ENCODE results near the gene NISCH. TPM values are rescaled to one million over a fixed set of nuclear protein-coding genes. Genes with fewer than 3 reads are reported as not detected.

The NISCH gene
- total RNA-seq, 1 experiment from 2014 or later = 63.4 TPM

DNA sequence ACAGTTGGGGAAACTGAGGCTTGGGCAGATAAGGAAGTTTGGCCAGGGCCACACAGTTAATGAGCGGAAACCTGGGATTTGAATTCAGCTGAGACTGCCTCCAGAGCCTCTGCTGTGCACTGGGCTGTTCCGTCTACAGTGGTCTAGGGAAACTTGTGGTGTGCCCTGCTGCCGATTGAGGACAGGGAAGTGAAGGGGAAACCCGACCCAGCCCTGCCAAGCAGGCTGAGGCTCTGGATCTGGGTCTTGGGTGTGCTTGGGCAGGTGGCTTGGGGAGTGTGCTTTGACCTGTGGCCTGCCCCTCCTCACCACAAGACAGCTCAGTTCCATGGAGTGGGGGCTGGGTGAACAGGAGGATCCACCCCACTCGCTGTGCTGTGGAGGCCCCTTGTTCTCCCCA is 17.6 kb downstream of the NISCH start:
- Histone ChIP-seq H3K4me1 (ENCODE audit: control insufficient read depth, insufficient read depth, low read length) (no peaks in the 10 kb centered on the region), H3K9me3 (ENCODE audit: control insufficient read depth, insufficient read depth, low read depth, low read length) (no peaks in the 10 kb centered on the region), H3K4me3 (ENCODE audit: low read depth in 2 of 2, low read length in 2 of 2) (no peak overlapping the region), H3K27me3 (ENCODE audit: control insufficient read depth, insufficient read depth, low read length) (no peaks in the 10 kb centered on the region), H3K27ac (ENCODE audit: low read length) (no peak overlapping the region), H3K36me3 (ENCODE audit: control insufficient read depth, insufficient read depth, low read length) (peaks cover 3% of the 10 kb centered on the region; the same call in 1 of the 2 replicates)
- intact Hi-C loops (cut with micrococcal nuclease; ENCODE audit: unreplicated experiment) (no loop called here), in situ Hi-C loops (cut with HindIII; ENCODE audit: low pct_unique_long_range_greater_than_20kb, low sequenced_read_pairs) (no loop called here)
- ATAC-seq (no peak), DNase-seq (ENCODE audit: low read depth, low spot score) (no peak)
- CTCF ChIA-PET = no interaction called here
- POLR2A ChIA-PET = no interaction called here
- BruUV-seq (replicated peaks) = no TSS peak
- TF ChIP-seq TCF7L2 (IDR thresholded peaks at IDR 0.05; ENCODE audit: low read depth, low read length) = no peak
- TF ChIP-seq POLR2AphosphoS5 (IDR thresholded peaks at IDR 0.05; ENCODE audit: low read depth, low read length) = no peak

DNA sequence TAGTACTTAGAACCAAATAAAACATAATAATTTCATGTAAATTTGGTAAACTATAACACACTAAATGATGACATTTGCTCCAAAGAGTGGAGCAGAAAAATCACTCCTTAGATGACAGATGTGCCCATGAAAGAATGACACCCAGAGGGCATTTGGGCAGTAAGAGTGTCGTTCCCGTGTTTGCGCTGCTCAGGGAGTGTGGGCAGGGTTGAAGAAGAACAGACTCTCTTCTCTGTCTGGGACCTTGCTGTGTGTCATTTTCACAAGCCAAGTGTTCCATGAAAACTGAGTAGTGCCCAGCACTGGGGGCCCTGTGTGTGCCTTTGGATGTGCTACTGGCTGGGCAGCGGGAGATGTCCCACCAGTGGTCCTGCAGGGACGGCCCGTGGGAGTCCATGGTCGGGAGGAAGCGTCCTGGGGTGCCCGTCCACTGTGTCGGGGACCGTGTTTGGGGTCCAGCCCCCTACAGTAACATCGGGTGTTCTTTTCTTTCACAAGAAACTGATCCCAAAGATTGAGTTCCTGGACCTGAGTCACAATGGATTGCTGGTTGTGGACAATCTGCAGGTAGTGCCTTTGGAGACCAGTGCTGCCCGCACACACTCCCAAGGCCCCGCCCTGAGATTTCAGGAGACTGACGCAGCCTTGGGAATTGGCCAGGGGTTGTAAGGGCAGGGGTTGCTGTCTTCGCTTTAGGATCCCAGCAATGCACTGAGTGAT is 21.8 kb downstream of the NISCH start:
- intact Hi-C loops (cut with micrococcal nuclease; ENCODE audit: unreplicated experiment) = no loop called here
- peaks cover 3% of the 10 kb centered on the region; the same call in 1 of the 2 replicates for H3K36me3 ChIP-seq (ENCODE audit: control insufficient read depth, insufficient read depth, low read length)

More for the DNA sequence above, 21.8 kb downstream of the NISCH start:
- in situ Hi-C loops (cut with HindIII; ENCODE audit: low pct_unique_long_range_greater_than_20kb, low sequenced_read_pairs) = no loop called here
- ChIA-PET CTCF (no interaction called here), POLR2A (no interaction called here)
- Histone ChIP-seq H3K4me1 (ENCODE audit: control insufficient read depth, insufficient read depth, low read length) (no peaks in the 10 kb centered on the region), H3K27ac (ENCODE audit: low read length) (no peak overlapping the region), H3K4me3 (ENCODE audit: low read depth in 2 of 2, low read length in 2 of 2) (no peak overlapping the region), H3K27me3 (ENCODE audit: control insufficient read depth, insufficient read depth, low read length) (no peaks in the 10 kb centered on the region), H3K9me3 (ENCODE audit: control insufficient read depth, insufficient read depth, low read depth, low read length) (no peaks in the 10 kb centered on the region)
- DNase-seq (ENCODE audit: low read depth, low spot score) = no peak
- no TSS peak for BruUV-seq (replicated peaks)
- no peak for ATAC-seq
- TF ChIP-seq, protein P1, sequence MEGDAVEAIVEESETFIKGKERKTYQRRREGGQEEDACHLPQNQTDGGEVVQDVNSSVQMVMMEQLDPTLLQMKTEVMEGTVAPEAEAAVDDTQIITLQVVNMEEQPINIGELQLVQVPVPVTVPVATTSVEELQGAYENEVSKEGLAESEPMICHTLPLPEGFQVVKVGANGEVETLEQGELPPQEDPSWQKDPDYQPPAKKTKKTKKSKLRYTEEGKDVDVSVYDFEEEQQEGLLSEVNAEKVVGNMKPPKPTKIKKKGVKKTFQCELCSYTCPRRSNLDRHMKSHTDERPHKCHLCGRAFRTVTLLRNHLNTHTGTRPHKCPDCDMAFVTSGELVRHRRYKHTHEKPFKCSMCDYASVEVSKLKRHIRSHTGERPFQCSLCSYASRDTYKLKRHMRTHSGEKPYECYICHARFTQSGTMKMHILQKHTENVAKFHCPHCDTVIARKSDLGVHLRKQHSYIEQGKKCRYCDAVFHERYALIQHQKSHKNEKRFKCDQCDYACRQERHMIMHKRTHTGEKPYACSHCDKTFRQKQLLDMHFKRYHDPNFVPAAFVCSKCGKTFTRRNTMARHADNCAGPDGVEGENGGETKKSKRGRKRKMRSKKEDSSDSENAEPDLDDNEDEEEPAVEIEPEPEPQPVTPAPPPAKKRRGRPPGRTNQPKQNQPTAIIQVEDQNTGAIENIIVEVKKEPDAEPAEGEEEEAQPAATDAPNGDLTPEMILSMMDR (IDR thresholded peaks at IDR 0.05) = no peak
- no peak for TF ChIP-seq POLR2AphosphoS5 (IDR thresholded peaks at IDR 0.05; ENCODE audit: low read depth, low read length)
- TF ChIP-seq, protein P2, sequence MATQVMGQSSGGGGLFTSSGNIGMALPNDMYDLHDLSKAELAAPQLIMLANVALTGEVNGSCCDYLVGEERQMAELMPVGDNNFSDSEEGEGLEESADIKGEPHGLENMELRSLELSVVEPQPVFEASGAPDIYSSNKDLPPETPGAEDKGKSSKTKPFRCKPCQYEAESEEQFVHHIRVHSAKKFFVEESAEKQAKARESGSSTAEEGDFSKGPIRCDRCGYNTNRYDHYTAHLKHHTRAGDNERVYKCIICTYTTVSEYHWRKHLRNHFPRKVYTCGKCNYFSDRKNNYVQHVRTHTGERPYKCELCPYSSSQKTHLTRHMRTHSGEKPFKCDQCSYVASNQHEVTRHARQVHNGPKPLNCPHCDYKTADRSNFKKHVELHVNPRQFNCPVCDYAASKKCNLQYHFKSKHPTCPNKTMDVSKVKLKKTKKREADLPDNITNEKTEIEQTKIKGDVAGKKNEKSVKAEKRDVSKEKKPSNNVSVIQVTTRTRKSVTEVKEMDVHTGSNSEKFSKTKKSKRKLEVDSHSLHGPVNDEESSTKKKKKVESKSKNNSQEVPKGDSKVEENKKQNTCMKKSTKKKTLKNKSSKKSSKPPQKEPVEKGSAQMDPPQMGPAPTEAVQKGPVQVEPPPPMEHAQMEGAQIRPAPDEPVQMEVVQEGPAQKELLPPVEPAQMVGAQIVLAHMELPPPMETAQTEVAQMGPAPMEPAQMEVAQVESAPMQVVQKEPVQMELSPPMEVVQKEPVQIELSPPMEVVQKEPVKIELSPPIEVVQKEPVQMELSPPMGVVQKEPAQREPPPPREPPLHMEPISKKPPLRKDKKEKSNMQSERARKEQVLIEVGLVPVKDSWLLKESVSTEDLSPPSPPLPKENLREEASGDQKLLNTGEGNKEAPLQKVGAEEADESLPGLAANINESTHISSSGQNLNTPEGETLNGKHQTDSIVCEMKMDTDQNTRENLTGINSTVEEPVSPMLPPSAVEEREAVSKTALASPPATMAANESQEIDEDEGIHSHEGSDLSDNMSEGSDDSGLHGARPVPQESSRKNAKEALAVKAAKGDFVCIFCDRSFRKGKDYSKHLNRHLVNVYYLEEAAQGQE (IDR thresholded peaks at IDR 0.05; ENCODE audit: insufficient read depth in 1 of 2, low read depth in 2 of 2, low read length in 1 of 2) = no peak
- no peak for TF ChIP-seq SIN3A (IDR thresholded peaks at IDR 0.05; ENCODE audit: borderline replicate concordance, insufficient read depth, low read depth, low read length)
- no peak for TF ChIP-seq TCF7L2 (IDR thresholded peaks at IDR 0.05; ENCODE audit: low read depth, low read length)

Data from Panc1 (cell line).